ENCODE data around the gene UBQLN3. TPM values are rescaled to one million over a fixed set of nuclear protein-coding genes. Genes with fewer than 3 reads are reported as not detected.

UBQLN3 gene
- 6.9 and 8.4 TPM in 2 replicates for total RNA-seq (2013; cell fraction: nucleolus; rRNA removed)
- total RNA-seq (2014; rRNA removed) (not detected in 2 replicates), total RNA-seq (2014; rRNA removed; fragmentation: Illumina TruSeq; extraction: Trizol) (not detected in 2 replicates), total RNA-seq (2021) (not detected in 2 replicates), polyA plus RNA-seq (2011; rRNA removed) (0.06 TPM in 1 of 2 replicates, not detected in the other), polyA plus RNA-seq (2014; fragmentation: Illumina TruSeq; extraction: Trizol) (not detected in 2 replicates), polyA plus RNA-seq (2014; fragmentation: Nextera tagmentation; extraction: Ambion mirVana) (not detected), polyA plus RNA-seq (2014; rRNA removed) (not detected in 2 replicates), polyA plus RNA-seq (2016; fragmentation: Nextera tagmentation; extraction: Ambion mirVana) (not detected), polyA minus RNA-seq (2011; rRNA and poly(A)+ RNA removed) (1.0 TPM in 2 replicates), Bru-seq, nascent RNA (percentile 44 among the genes with signal in this experiment), BruChase-seq, experiment 1, labeled RNA remaining after a 6-hour chase (percentile 48 among the genes with signal in this experiment), BruChase-seq, experiment 2, labeled RNA remaining after a 2-hour chase (percentile 42 among the genes with signal in this experiment)
- polyA plus RNA-seq (2011; ENCODE audit: low read depth), result not detected
- not detected in 2 replicates for polyA plus RNA-seq (2011; cell fraction: cytosol; rRNA removed)
- polyA plus RNA-seq (2011; cell fraction: nucleus; rRNA removed), result 0.29 and 0.39 TPM in 2 replicates
- not detected in 2 replicates for polyA plus RNA-seq (2012)
- not detected in 2 replicates for polyA minus RNA-seq (2011; cell fraction: cytosol; rRNA and poly(A)+ RNA removed)
- polyA minus RNA-seq (2011; cell fraction: nucleus; rRNA and poly(A)+ RNA removed), result 1.8 and 2.3 TPM in 2 replicates
- long read RNA-seq, experiment 1, result 0 reads
- long read RNA-seq, experiment 2, result 0 reads

- no peak for DNase-seq (ENCODE audit: low read depth, low spot score)
- H3K9me3 ChIP-seq (replicated peaks; ENCODE audit: control insufficient read depth, insufficient read depth, low read length), result no peaks in the 10 kb centered on the region
- SMC1A ChIA-PET (ENCODE audit: uncharacterized antibody, unreplicated experiment), result interaction anchor here (0.6 to 0.7 kb wide), 2 partner anchors 10 to 202 kb away, joined by 3 read pairs; no protein-coding TSS in a partner anchor
- intact Hi-C loops (cut with micrococcal nuclease; ENCODE audit: unreplicated experiment) (no loop called here), in situ Hi-C loops (cut with MboI) (no loop called here)
- no peak within 1 kb of the TSS for H3K4me3 ChIP-seq
- BruUV-seq (replicated peaks), result no TSS peak
- H3K79me2 ChIP-seq (ENCODE audit: control insufficient read depth, insufficient read depth, low read length), result no peaks in the 10 kb centered on the region
- H2AFZ ChIP-seq (ENCODE audit: control insufficient read depth, low read depth, low read length), result no peak within 1 kb of the TSS
- ATAC-seq, result no peak
- H3K4me1 ChIP-seq (ENCODE audit: control insufficient read depth, insufficient read depth, low read length), result no peaks in the 10 kb centered on the region
- WGBS (ENCODE audit: insufficient coverage, insufficient replicate concordance, low lambda C conversion rate, missing lambda C conversion rate), result 0% methylated on average over 4 of the region's 4 CpGs
- TF ChIP-seq ZBTB11 (CRISPR knock-in tag; IDR thresholded peaks at IDR 0.05), result no peak
- TF ChIP-seq CBX3 (IDR thresholded peaks at IDR 0.05; ENCODE audit: borderline replicate concordance, low read depth), result no peak
- no peak for TF ChIP-seq EED (IDR thresholded peaks at IDR 0.05; ENCODE audit: low read depth)
- TF ChIP-seq MYC (IDR thresholded peaks at IDR 0.05; ENCODE audit: insufficient read depth, insufficient read length, insufficient replicate concordance, low read length, severe bottlenecking), result no peak
- TF ChIP-seq TBL1XR1 (IDR thresholded peaks at IDR 0.05; ENCODE audit: low read depth, low read length), result no peak
- TF ChIP-seq HDAC2 (IDR thresholded peaks at IDR 0.05), result no peak
- TF ChIP-seq SREBF2 (IDR thresholded peaks at IDR 0.05; ENCODE audit: low read length), result no peak
- TF ChIP-seq IRF3 (IDR thresholded peaks at IDR 0.05), result no peak
- TF ChIP-seq SIX5 (IDR thresholded peaks at IDR 0.05; ENCODE audit: low read depth, low read length, severe bottlenecking), result no peak
- no peak for TF ChIP-seq BMI1 (IDR thresholded peaks at IDR 0.05; ENCODE audit: borderline replicate concordance)
- no peak for TF ChIP-seq SREBF1 (IDR thresholded peaks at IDR 0.05; ENCODE audit: low read length)
- no peak for TF ChIP-seq ZZZ3 (IDR thresholded peaks at IDR 0.05; ENCODE audit: control insufficient read depth, insufficient read length, low read depth)
- no peak for TF ChIP-seq NBN (IDR thresholded peaks at IDR 0.05)
- TF ChIP-seq EGR1 (IDR thresholded peaks at IDR 0.05; ENCODE audit: borderline replicate concordance in 1 of 2, low read depth in 2 of 2, low read length in 2 of 2), result no peak
- no peak for TF ChIP-seq RUNX3 (IDR thresholded peaks at IDR 0.05; ENCODE audit: low read length)
- TF ChIP-seq SMAD5 (IDR thresholded peaks at IDR 0.05; ENCODE audit: low read depth), result no peak
- no peak for TF ChIP-seq EZH2 (IDR thresholded peaks at IDR 0.05; ENCODE audit: borderline replicate concordance, control insufficient read depth, low read depth, low read length)
- TF ChIP-seq PAX5 (IDR thresholded peaks at IDR 0.05; ENCODE audit: borderline replicate concordance, low read depth, low read length), result no peak
- TF ChIP-seq HDGF (IDR thresholded peaks at IDR 0.05), result no peak
- H3K9ac ChIP-seq (ENCODE audit: control insufficient read depth, insufficient read depth, low read length), result no peak within 1 kb of the TSS
- H3K36me3 ChIP-seq (ENCODE audit: control insufficient read depth in 2 of 2, insufficient read depth in 2 of 2, low read length in 1 of 2), result no peaks in the 10 kb centered on the region
- FAIRE-seq, result no peak
- RAD21 ChIA-PET (ENCODE audit: unreplicated experiment), result no interaction called here
- CTCF ChIA-PET, result interaction anchor here (1.6 kb wide), 1 partner anchor 10 kb away, joined by 4 read pairs; no protein-coding TSS in a partner anchor
- POLR2A ChIA-PET, result no interaction called here
- H3K27ac ChIP-seq (ENCODE audit: control insufficient read depth, insufficient read depth), result no peak within 1 kb of the TSS
- H3K27me3 ChIP-seq (replicated peaks in 1 of 2; ENCODE audit: control insufficient read depth in 2 of 2, insufficient read depth in 2 of 2, low read length in 1 of 2), result no peaks in the 10 kb centered on the region; a peak in 1 of 4 replicates
- no peak within 1 kb of the TSS for H3K4me2 ChIP-seq (ENCODE audit: control insufficient read depth, insufficient read depth)
- no peaks in the 10 kb centered on the region for H4K20me1 ChIP-seq (ENCODE audit: control insufficient read depth, insufficient read depth)
Observed at GRCh38 chr11:5509803-5510202, at the start of gene UBQLN3. Gene UBQLN3, minus strand, starts transcription at chr11:5509957. Its CDS starts 399 bp downstream, at chr11:5509558.
